Astrocyte of the cerebellum (primary cell): ENCODE data around the gene PUM1.

Source experiments
- DNase-seq: peaks from one replicate; pipeline ENCODE4 v3.0.0-alpha.2; 2011; ENCODE audit warnings: low read depth
- H3K4me3 ChIP-seq: 2 replicates; pipeline ENCODE4 v1.5.1; 2011; ENCODE audit warnings: mild to moderate bottlenecking, low read depth, low read length, moderate library complexity
- in situ Hi-C: cut with HindIII; loops from 2 replicates; pipeline ENCODE4 v1.10.0; 2017; ENCODE audit warnings: low sequenced_read_pairs
- TF ChIP-seq, protein P1 (sequence below): IDR thresholded peaks from 2 replicates; pipeline ENCODE4 v1.5.1; 2012; ENCODE audit warnings: low read length, low read depth, moderate library complexity, mild to moderate bottlenecking; ENCODE audit errors: missing control alignments

The PUM1 gene

GRCh38 chr1:31084782-31085569 lies 19.5 kb upstream of the PUM1 start:
- no peak for DNase-seq
- H3K4me3 ChIP-seq: no peak overlapping the region
- TF ChIP-seq, protein P1, sequence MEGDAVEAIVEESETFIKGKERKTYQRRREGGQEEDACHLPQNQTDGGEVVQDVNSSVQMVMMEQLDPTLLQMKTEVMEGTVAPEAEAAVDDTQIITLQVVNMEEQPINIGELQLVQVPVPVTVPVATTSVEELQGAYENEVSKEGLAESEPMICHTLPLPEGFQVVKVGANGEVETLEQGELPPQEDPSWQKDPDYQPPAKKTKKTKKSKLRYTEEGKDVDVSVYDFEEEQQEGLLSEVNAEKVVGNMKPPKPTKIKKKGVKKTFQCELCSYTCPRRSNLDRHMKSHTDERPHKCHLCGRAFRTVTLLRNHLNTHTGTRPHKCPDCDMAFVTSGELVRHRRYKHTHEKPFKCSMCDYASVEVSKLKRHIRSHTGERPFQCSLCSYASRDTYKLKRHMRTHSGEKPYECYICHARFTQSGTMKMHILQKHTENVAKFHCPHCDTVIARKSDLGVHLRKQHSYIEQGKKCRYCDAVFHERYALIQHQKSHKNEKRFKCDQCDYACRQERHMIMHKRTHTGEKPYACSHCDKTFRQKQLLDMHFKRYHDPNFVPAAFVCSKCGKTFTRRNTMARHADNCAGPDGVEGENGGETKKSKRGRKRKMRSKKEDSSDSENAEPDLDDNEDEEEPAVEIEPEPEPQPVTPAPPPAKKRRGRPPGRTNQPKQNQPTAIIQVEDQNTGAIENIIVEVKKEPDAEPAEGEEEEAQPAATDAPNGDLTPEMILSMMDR: no peak
- in situ Hi-C loops: no loop called here

- no peak overlapping the region for H3K4me3 ChIP-seq
- no peak for DNase-seq
- TF ChIP-seq, protein P1: no peak
- in situ Hi-C loops: no loop called here
Measured at GRCh38 chr1:31082385-31082784, 16.9 kb upstream of the PUM1 start.

- no peak overlapping the region for H3K4me3 ChIP-seq
- TF ChIP-seq, protein P1: no peak
- in situ Hi-C loops: no loop called here
- DNase-seq: no peak
Measured at GRCh38 chr1:31073044-31073443, 7.5 kb upstream of the PUM1 start.

GRCh38 chr1:31072304-31072746 lies 6.8 kb upstream of the PUM1 start:
- DNase-seq: no peak
- TF ChIP-seq, protein P1: no peak
- in situ Hi-C loops: no loop called here
- H3K4me3 ChIP-seq: no peak overlapping the region

DNA sequence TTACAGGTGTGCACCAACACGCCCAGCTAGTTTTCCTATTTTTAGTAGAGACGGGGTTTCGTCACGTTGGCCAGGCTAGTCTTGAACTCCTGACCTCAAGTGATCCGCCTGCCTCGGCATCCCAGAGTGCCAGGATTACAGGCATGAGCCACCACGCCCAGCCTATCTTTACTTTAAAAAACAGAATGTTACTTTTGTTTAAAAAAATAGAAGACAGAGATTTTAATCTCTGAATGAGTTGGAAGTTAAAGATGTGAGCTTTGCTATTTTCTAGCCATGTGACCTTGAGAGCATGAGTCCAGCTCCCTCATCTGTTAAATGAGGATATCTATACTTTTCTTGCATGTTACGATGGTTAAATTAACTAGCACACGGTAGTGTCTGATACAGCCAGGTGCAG lies 3.9 kb upstream of the PUM1 start:
- H3K4me3 ChIP-seq: no peak overlapping the region
- in situ Hi-C loops: no loop called here
- no peak for DNase-seq
- TF ChIP-seq, protein P1: no peak

- DNase-seq: no peak
- TF ChIP-seq, protein P1: no peak
- peak overlapping the region; percentile 74 for H3K4me3 ChIP-seq
- in situ Hi-C loops: loop anchor here (5.0 kb wide), 2 partner anchors 53 to 92 kb away; no protein-coding TSS in a partner anchor
Measured at GRCh38 chr1:31064718-31065309, 703 bp downstream of the PUM1 start.
